Inflammatory macrophage treated with lipopolysaccharide for 4 hours (primary cell): ENCODE measurements around the gene BCAP29.

Source experiments
- DNase-seq: peaks from one replicate; pipeline ENCODE4 v3.0.0-alpha.2; 2020

Gene BCAP29

GRCh38 chr7:107627002-107627401 lies 47.0 kb downstream of the BCAP29 start:
- no peak for DNase-seq

- DNase-seq, result peak; percentile 20
Measured at GRCh38 chr7:107628461-107629064, 48.5 kb downstream of the BCAP29 start.

GRCh38 chr7:107630342-107630741 lies 50.3 kb downstream of the BCAP29 start:
- no peak for DNase-seq

- DNase-seq, result no peak
Measured at GRCh38 chr7:107631588-107632491, 51.8 kb downstream of the BCAP29 start.

- no peak for DNase-seq
Measured at GRCh38 chr7:107632492-107632865, 52.4 kb downstream of the BCAP29 start.

- DNase-seq, result peak; percentile 73
Measured at GRCh38 chr7:107638594-107638993, 58.5 kb downstream of the BCAP29 start.

GRCh38 chr7:107639070-107639469 lies 59.0 kb downstream of the BCAP29 start:
- peak; percentile 22 for DNase-seq

GRCh38 chr7:107641676-107642075 lies 61.6 kb downstream of the BCAP29 start:
- no peak for DNase-seq

GRCh38 chr7:107642501-107642900 lies 62.5 kb downstream of the BCAP29 start:
- no peak for DNase-seq

- DNase-seq, result no peak
Measured at GRCh38 chr7:107643407-107643806, 63.4 kb downstream of the BCAP29 start.

GRCh38 chr7:107643938-107644308 lies 63.9 kb downstream of the BCAP29 start:
- no peak for DNase-seq

GRCh38 chr7:107644309-107644974 lies 64.4 kb downstream of the BCAP29 start:
- DNase-seq, result peak; percentile 65

- no peak for DNase-seq
Measured at GRCh38 chr7:107652642-107653041, 72.6 kb downstream of the BCAP29 start.

GRCh38 chr7:107658467-107658866 lies 78.4 kb downstream of the BCAP29 start:
- no peak for DNase-seq

- peak; percentile 55 for DNase-seq
Measured at GRCh38 chr7:107659666-107660065, 79.6 kb downstream of the BCAP29 start.

GRCh38 chr7:107660381-107661080 lies 80.5 kb downstream of the BCAP29 start, which contains the start of gene SLC26A4:
Gene SLC26A4, plus strand, starts transcription at chr7:107660828. Its CDS starts 814 bp downstream, at chr7:107661642.
- no peak for DNase-seq

- peak; percentile 7 for DNase-seq
Measured at GRCh38 chr7:107661081-107661864, 81.2 kb downstream of the BCAP29 start.

- DNase-seq, result no peak
Measured at GRCh38 chr7:107661865-107662379, 81.9 kb downstream of the BCAP29 start.

- no peak for DNase-seq
Measured at GRCh38 chr7:107663196-107663595, 83.2 kb downstream of the BCAP29 start.

- DNase-seq, result no peak
Measured at GRCh38 chr7:107666790-107667189, 86.7 kb downstream of the BCAP29 start.

GRCh38 chr7:107667341-107667740 lies 87.3 kb downstream of the BCAP29 start:
- no peak for DNase-seq

- no peak for DNase-seq
Measured at GRCh38 chr7:107668296-107668695, 88.2 kb downstream of the BCAP29 start.
